ENCODE data around the gene CABYR.

Gene CABYR

GRCh38 chr18:24170360-24170759, 31.5 kb downstream of the CABYR start:
- Histone ChIP-seq H3K4me1 (ENCODE audit: low read length) (no peaks in the 10 kb centered on the region), H3K4me2 (ENCODE audit: low read depth, low read length) (no peak overlapping the region), H3K36me3 (replicated peaks; ENCODE audit: insufficient read depth, low read length) (no peaks in the 10 kb centered on the region), H3K27me3 (replicated peaks; ENCODE audit: insufficient read depth, low read length) (no peaks in the 10 kb centered on the region), H3K4me3 (ENCODE audit: low read length) (no peak overlapping the region), H3F3A (ENCODE audit: insufficient read depth, low read length) (no peaks in the 10 kb centered on the region), H3K27ac (ENCODE audit: low read length) (no peak overlapping the region), H3K9me2 (replicated peaks; ENCODE audit: insufficient read depth, low read length) (no peaks in the 10 kb centered on the region), H3K9me3 (replicated peaks; ENCODE audit: insufficient read depth, low read length) (no peaks in the 10 kb centered on the region), H2AFZ (ENCODE audit: low read length) (no peak overlapping the region), H4K20me1 (ENCODE audit: insufficient read depth, low read length) (no peaks in the 10 kb centered on the region), H3K9ac (ENCODE audit: low read length) (no peak overlapping the region), H3K79me2 (ENCODE audit: low read length) (no peaks in the 10 kb centered on the region)
- DNase-seq: no peak
- TF ChIP-seq EZH2phosphoT487 (IDR thresholded peaks at IDR 0.05; ENCODE audit: low read length) (no peak), CTCF (IDR thresholded peaks at IDR 0.05; ENCODE audit: low read length) (no peak), EZH2 (optimal IDR thresholded peaks at IDR 0.05; ENCODE audit: low read depth, low read length) (no peak)

- Histone ChIP-seq H4K20me1 (ENCODE audit: insufficient read depth, low read length) (no peaks in the 10 kb centered on the region), H3K4me2 (ENCODE audit: low read depth, low read length) (no peak overlapping the region), H3K79me2 (ENCODE audit: low read length) (no peaks in the 10 kb centered on the region), H3K4me1 (ENCODE audit: low read length) (peaks cover 17% of the 10 kb centered on the region), H2AFZ (ENCODE audit: low read length) (no peak overlapping the region), H3K4me3 (ENCODE audit: low read length) (no peak overlapping the region), H3F3A (ENCODE audit: insufficient read depth, low read length) (peaks cover 22% of the 10 kb centered on the region), H3K36me3 (replicated peaks; ENCODE audit: insufficient read depth, low read length) (no peaks in the 10 kb centered on the region), H3K9me2 (replicated peaks; ENCODE audit: insufficient read depth, low read length) (no peaks in the 10 kb centered on the region), H3K9me3 (replicated peaks; ENCODE audit: insufficient read depth, low read length) (no peaks in the 10 kb centered on the region), H3K27ac (ENCODE audit: low read length) (no peak overlapping the region), H3K9ac (ENCODE audit: low read length) (no peak overlapping the region), H3K27me3 (replicated peaks; ENCODE audit: insufficient read depth, low read length) (no peaks in the 10 kb centered on the region)
- TF ChIP-seq CTCF (IDR thresholded peaks at IDR 0.05; ENCODE audit: low read length) (no peak), EZH2phosphoT487 (IDR thresholded peaks at IDR 0.05; ENCODE audit: low read length) (no peak), EZH2 (optimal IDR thresholded peaks at IDR 0.05; ENCODE audit: low read depth, low read length) (no peak)
- DNase-seq: no peak
Observed at GRCh38 chr18:24173997-24174396, 35.1 kb downstream of the CABYR start.

- peak; percentile 91 for DNase-seq
- Histone ChIP-seq H3K27ac (ENCODE audit: low read length) (peak overlapping the region; percentile 82), H3K9me2 (replicated peaks; ENCODE audit: insufficient read depth, low read length) (no peaks in the 10 kb centered on the region), H3F3A (ENCODE audit: insufficient read depth, low read length) (peaks cover 22% of the 10 kb centered on the region), H3K4me1 (ENCODE audit: low read length) (peaks cover 17% of the 10 kb centered on the region), H2AFZ (ENCODE audit: low read length) (peak overlapping the region; percentile 60), H3K36me3 (replicated peaks; ENCODE audit: insufficient read depth, low read length) (no peaks in the 10 kb centered on the region), H3K79me2 (ENCODE audit: low read length) (no peaks in the 10 kb centered on the region), H3K27me3 (replicated peaks; ENCODE audit: insufficient read depth, low read length) (no peaks in the 10 kb centered on the region), H3K4me2 (ENCODE audit: low read depth, low read length) (peak overlapping the region; percentile 68), H3K9me3 (replicated peaks; ENCODE audit: insufficient read depth, low read length) (no peaks in the 10 kb centered on the region), H4K20me1 (ENCODE audit: insufficient read depth, low read length) (no peaks in the 10 kb centered on the region), H3K4me3 (ENCODE audit: low read length) (peak overlapping the region; percentile 45), H3K9ac (ENCODE audit: low read length) (peak overlapping the region; percentile 44; the same call in 1 of the 2 replicates)
- TF ChIP-seq CTCF (IDR thresholded peaks at IDR 0.05; ENCODE audit: low read length) (peak; percentile 83), EZH2 (optimal IDR thresholded peaks at IDR 0.05; ENCODE audit: low read depth, low read length) (no peak)
Observed at GRCh38 chr18:24176727-24177416, 38.0 kb downstream of the CABYR start.

Measured in MM.1S (cell line).